Measurements from ENCODE around the gene SCN4A.
"Not testable (repeated sequence)": the region's sequence is repeated elsewhere in the genome, so short reads cannot be mapped to it uniquely, and the experiment has no call there.

DNA sequence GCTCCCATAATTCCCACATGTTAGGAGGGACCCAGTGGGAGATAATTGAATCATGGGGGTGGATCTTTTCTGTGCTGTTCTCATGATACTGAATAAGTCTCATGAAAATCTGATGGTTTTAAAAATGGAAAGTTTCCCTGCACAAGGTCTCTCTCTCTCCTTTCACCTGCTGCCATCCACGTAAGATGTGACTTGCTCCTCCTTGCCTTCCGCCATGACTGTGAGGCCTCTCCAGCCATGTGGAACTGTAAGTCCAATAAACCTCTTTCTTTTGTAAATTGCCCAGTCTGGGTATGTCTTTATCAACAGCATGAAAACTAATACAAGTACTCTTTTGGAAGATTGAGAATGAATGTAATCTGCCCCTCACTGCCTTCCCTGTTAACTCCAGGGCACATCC is 9.9 kb upstream of the SCN4A start:
- TF ChIP-seq, protein P1, sequence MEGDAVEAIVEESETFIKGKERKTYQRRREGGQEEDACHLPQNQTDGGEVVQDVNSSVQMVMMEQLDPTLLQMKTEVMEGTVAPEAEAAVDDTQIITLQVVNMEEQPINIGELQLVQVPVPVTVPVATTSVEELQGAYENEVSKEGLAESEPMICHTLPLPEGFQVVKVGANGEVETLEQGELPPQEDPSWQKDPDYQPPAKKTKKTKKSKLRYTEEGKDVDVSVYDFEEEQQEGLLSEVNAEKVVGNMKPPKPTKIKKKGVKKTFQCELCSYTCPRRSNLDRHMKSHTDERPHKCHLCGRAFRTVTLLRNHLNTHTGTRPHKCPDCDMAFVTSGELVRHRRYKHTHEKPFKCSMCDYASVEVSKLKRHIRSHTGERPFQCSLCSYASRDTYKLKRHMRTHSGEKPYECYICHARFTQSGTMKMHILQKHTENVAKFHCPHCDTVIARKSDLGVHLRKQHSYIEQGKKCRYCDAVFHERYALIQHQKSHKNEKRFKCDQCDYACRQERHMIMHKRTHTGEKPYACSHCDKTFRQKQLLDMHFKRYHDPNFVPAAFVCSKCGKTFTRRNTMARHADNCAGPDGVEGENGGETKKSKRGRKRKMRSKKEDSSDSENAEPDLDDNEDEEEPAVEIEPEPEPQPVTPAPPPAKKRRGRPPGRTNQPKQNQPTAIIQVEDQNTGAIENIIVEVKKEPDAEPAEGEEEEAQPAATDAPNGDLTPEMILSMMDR (conservative IDR thresholded peaks at IDR 0.05 in 1 of 2, IDR thresholded peaks at IDR 0.05 in 1 of 2; ENCODE audit: extremely low read depth in 1 of 2, insufficient read depth in 1 of 2, low read depth in 1 of 2, low read length in 2 of 2) = not testable (repeated sequence)
- not testable (repeated sequence) for TF ChIP-seq EZH2 (IDR thresholded peaks at IDR 0.05; ENCODE audit: borderline replicate concordance, low read length)
